GM18520 (cell line): ENCODE measurements around the gene CDC42EP4.

ENCODE experiments used
- ATAC-seq: cut with Tn5 transposase; IDR thresholded peaks from one replicate; pipeline ENCODE4 v1.9.1; 2021; ENCODE audit not compliant: unreplicated experiment

The CDC42EP4 gene

DNA sequence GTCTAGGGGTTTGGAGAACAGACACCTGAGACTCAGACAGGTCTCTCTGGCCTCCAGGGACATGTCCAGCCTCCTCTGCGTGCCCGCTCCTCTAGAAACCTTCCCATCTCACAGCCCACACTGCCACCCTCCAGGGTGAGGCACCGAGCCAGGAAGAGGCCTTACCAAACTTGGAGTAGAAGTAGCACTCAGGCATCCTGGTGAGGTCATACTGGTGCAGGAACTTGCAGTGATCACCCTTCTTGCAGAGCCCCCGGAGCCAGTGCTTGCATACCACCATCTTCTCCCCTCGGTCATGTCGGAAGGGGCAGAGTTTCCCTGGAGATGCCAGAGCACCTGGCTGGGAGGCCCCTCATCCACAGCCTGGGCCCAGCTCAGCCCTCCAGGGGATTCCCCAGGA lies 54.3 kb downstream of the CDC42EP4 start:
- no peak for ATAC-seq

DNA sequence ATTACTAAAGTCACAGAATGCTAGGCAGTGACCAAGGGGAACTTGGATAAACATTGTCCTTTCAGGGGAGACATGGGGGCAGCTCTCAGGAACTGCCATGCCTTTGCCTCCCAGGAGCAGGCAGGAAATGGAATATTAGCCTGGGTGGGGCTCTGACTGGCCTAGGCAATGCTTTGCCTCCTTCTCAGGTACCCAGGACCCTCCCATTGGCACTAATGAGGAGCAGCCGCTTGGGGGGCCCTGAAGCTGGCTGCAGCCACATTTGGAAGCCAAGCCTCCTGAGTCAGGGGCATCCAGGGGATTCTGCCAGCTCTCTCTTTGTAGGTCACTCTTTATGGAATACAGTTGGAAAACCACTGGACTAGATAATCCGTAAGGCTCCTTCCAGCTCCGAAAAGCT lies 55.6 kb downstream of the CDC42EP4 start:
- no peak for ATAC-seq

DNA sequence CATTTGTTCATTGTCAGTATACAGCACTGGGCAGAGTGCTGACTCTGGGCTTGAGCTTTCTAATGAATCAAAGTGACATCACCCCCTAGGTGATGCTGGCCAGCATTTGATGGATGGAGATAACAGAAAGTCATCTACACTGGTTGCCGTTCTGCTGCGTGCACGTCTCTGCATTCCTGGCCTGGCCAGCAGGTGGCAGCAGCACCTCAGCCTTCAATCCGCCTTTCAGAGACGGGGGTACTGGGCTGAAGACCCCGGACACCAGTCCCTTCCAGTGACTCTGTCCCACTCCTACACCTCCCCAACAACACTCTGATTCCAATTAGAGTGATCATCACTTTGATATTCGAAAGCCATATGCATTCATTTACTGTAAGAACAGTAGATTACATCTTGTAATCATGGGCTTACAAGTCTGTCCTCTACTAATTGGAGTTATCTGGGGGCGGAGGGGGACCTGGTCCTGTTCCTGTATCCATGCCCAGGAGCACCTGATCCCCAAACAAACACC lies 56.1 kb downstream of the CDC42EP4 start:
- no peak for ATAC-seq

DNA sequence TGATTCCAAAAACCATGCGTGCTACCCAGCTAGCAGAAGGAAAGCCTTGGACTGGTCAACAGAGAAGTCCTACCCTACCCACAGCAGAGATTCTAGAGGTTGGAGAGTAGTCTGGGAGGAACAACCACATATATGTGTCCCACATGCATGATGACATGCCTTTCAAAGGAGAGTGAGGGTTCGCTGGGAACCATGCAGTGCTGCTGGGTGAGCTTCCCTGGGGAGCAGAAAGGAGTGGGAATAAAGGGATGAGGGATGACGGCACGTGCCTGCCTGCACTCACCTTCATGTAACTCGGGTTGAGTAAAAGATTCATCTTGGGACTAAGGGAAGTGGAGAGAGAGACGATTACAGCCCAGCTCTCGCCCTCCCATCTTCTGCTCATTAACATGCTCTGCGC lies 59.9 kb downstream of the CDC42EP4 start:
- ATAC-seq: no peak

DNA sequence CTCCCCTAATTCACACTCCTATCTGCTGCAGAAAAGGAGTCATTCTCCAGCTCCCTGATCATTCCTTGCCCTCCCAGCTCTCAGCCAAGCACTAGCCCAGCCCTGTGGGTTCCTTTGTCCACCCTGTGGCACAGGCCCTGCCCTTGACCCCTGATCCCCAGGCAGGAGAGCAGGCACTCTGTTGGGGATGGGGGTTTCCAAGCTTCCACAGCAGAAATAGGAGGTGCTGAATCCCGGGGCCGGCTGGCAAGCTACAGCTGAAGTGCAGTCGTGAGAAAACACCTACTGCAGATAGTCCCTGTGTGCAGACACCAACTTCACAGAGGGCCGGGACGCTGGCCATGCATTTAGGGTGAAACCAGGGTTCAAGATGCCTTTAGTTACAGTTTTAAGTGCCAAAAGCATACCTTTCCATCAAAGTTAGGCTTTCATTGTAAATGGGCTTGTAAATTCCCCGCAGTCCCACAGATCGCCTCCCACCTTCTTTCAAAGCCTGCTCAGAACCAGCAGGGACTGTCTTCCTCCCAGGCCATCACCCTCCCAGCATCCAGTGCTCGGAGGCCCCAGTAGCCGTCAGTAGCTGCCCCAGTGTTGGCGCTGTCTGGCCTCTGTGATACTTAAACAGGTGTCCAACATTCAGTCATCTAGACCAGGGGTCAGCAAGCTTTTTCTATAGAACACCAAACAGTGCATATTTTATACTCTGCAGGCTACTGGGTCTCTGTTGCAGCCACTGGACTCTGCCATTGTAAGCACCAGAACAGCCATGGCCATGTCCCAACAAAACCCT lies 60.8 kb downstream of the CDC42EP4 start:
- ATAC-seq: no peak

DNA sequence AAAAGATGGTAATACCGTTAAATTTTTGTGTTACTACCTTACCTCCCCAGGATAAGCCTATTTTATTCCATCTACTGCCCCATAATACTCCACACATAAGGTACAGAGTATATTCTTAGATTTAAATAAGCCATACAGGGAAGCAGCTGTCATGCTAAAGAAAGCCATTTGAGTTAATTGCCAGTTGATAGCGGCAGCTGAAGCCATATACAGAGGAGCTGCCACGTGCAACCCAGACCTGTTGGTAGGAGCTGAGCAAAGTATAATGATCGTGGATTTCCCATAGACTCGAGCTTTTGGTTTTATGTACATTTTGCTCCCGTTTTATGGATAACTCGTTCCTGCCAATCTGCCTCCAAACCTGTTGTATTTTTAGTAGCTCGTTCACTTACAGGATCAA lies 62.1 kb downstream of the CDC42EP4 start:
- no peak for ATAC-seq

DNA sequence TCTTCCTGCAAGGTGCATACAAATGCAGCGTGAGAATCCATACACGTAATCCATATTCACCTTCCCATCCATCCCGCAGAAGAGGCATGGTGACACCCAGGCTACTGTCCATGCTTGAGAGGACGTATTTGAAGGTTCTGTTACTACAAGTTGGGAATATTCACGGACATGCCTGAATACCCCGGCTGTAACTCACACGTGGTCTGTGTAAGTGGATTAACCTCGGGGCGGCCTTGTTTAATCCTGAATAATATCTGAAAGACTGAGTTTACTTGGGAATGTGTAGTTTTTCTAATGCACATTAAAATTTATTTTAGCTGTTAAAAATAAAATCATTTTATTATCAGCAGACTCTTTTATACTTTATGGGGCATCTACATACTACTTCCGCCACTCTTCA lies 63.3 kb downstream of the CDC42EP4 start:
- no peak for ATAC-seq

DNA sequence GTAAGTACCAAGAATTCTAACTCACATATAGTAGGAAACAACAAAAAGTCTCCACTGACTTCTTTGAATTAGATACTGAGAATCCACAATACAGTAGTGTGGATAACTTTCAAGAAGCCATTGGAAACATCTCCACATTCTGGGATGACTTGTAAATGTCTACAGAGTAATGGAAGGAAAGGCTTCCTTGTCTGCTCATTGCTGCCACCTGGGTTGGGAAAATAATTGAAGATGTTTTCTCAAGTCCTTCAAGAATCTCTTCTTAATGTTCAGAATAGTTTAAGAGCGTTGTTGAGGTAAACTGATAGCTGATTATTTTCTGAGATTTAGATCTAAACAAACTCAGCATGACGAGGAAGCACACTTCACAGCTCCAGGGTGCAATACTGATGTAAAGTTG lies 64.1 kb downstream of the CDC42EP4 start:
- ATAC-seq: no peak

DNA sequence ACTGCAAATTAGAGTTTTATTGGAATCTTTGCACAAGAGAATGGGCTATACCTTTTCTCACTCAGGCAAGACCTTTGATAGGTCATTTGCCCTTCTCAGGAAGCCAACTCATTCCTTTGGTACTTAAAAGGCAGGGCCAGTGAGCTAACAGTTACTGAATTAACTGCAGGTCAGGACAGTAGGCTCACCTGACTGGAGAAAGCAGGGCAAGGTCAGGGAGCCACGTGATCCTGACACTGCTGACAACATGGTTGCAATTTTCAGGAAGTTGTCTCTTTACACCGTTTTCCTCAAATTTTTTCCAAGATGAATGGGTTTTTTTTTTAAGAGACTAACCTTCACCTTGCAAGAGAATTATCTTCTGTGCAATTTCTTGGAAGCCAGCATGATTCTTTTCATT lies 71.2 kb downstream of the CDC42EP4 start:
- no peak for ATAC-seq

DNA sequence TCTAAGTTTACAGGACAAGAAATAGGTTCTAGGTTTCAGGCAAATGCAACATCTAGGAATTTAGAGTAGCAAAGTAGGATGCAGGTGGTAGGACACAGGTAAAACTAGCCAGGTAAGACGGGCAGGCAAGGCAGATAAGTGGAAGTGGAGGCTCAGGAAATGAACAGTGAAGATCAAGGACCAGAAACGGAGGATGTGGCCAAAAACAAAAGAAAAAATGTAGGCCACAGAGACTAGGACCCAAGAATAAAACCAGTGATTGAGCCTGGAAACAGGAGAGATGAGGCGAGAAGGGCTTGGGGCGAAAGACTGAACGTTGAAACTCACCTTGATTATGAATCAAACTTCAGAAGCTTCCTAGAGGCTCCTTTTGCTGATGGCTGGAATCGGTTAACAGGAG lies 74.1 kb downstream of the CDC42EP4 start:
- ATAC-seq: no peak

DNA sequence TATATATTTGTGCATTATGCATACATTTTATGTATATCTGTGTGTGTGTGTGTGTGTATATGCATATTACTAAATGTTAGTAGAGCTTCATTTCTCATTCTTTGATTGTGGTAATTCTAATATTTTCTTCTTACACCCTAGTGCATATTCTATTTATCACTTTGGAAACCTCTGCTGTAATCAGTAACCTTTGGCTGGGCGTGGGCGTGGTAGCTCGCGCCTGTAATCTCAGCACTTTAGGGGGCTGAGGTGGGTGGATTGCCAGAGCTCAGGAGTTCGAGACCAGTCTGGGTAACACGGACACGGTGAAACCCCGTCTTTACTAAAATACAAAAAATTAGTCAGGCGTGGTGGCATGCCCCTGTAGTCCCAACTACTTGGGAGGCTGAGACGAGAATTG lies 77.1 kb downstream of the CDC42EP4 start:
- ATAC-seq: no peak
